ENCODE results near the gene NR2E1.

NR2E1 gene

DNA sequence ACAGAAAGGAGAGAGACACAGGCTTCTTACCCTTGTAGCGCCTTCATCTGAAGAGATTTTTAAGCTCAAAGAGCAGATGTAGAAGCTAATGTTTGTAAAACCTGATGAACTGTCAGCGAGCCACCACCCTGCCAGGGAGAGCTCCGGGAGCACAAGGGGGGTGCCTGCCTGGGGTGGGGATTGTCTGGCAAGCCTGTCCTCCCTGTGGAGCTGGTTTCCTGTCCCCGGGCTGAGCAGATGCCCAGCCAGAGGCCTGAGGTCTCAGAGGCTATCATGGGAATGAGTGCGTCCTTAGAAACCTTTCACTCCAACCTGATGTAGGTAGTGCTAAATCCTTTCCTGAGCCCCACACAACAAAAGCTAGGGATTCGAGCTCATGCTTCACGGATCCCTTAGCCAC, 41.9 kb upstream of the NR2E1 start:
- H3K36me3 ChIP-seq (ENCODE audit: insufficient read depth, low read length): no peaks in the 10 kb centered on the region
- H3K9me2 ChIP-seq (ENCODE audit: low read depth, low read length): no peaks in the 10 kb centered on the region
- H4K20me1 ChIP-seq (ENCODE audit: insufficient read depth, low read length): no peaks in the 10 kb centered on the region
- H3K4me2 ChIP-seq (ENCODE audit: low read length): no peak overlapping the region
- H2AFZ ChIP-seq (ENCODE audit: low read length): no peak overlapping the region
- H3K9ac ChIP-seq (ENCODE audit: low read length): no peak overlapping the region
- TF ChIP-seq, protein P1, sequence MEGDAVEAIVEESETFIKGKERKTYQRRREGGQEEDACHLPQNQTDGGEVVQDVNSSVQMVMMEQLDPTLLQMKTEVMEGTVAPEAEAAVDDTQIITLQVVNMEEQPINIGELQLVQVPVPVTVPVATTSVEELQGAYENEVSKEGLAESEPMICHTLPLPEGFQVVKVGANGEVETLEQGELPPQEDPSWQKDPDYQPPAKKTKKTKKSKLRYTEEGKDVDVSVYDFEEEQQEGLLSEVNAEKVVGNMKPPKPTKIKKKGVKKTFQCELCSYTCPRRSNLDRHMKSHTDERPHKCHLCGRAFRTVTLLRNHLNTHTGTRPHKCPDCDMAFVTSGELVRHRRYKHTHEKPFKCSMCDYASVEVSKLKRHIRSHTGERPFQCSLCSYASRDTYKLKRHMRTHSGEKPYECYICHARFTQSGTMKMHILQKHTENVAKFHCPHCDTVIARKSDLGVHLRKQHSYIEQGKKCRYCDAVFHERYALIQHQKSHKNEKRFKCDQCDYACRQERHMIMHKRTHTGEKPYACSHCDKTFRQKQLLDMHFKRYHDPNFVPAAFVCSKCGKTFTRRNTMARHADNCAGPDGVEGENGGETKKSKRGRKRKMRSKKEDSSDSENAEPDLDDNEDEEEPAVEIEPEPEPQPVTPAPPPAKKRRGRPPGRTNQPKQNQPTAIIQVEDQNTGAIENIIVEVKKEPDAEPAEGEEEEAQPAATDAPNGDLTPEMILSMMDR (IDR thresholded peaks at IDR 0.05; ENCODE audit: low read length): no peak
- no peak for TF ChIP-seq EZH2 (IDR thresholded peaks at IDR 0.05; ENCODE audit: borderline replicate concordance, low read length)
- H3K4me3 ChIP-seq (ENCODE audit: low read depth, low read length, poor library complexity, severe bottlenecking): no peak overlapping the region
- no peaks in the 10 kb centered on the region for H3K79me2 ChIP-seq (ENCODE audit: insufficient read depth, low read length)
- H3K9me3 ChIP-seq (ENCODE audit: low read length): no peaks in the 10 kb centered on the region
- peaks cover 2% of the 10 kb centered on the region for H3K4me1 ChIP-seq (ENCODE audit: insufficient read depth, low read length, severe bottlenecking)
- peaks cover 6% of the 10 kb centered on the region; the same call in 1 of the 2 replicates for H3K27me3 ChIP-seq (ENCODE audit: insufficient read depth, low read length)
- no peak overlapping the region for H3K27ac ChIP-seq (ENCODE audit: low read depth, low read length, poor library complexity, severe bottlenecking)
- H3F3A ChIP-seq (ENCODE audit: insufficient read depth, low read length): no peaks in the 10 kb centered on the region

DNA sequence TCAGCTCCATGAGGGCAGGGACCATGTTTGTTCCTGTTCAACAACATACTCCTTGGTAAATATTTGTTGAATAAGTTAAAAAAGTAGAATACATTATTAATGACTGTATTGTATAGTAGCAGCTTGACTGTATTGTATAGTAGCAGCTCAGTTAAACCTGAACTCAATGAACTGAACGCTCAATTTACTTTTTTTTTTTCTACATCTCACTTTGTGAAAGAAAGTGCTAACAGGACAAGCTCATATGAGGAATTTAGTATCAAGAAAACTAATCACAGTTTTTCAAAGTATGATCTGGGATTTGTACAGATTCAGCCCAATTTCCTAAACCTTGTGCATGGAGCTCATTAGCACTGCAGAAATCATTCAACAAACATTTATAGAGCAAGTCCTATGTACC, 38.8 kb upstream of the NR2E1 start:
- H3K4me2 ChIP-seq (ENCODE audit: low read length): no peak overlapping the region
- no peak overlapping the region for H3K9ac ChIP-seq (ENCODE audit: low read length)
- no peak overlapping the region for H3K4me3 ChIP-seq (ENCODE audit: low read depth, low read length, poor library complexity, severe bottlenecking)
- no peaks in the 10 kb centered on the region; the same call in 1 of the 2 replicates for H3K27me3 ChIP-seq (ENCODE audit: insufficient read depth, low read length)
- no peaks in the 10 kb centered on the region for H3K79me2 ChIP-seq (ENCODE audit: insufficient read depth, low read length)
- H3K4me1 ChIP-seq (ENCODE audit: insufficient read depth, low read length, severe bottlenecking): no peaks in the 10 kb centered on the region
- no peaks in the 10 kb centered on the region for H3F3A ChIP-seq (ENCODE audit: insufficient read depth, low read length)
- H2AFZ ChIP-seq (ENCODE audit: low read length): no peak overlapping the region
- no peaks in the 10 kb centered on the region for H3K36me3 ChIP-seq (ENCODE audit: insufficient read depth, low read length)
- no peaks in the 10 kb centered on the region for H3K9me3 ChIP-seq (ENCODE audit: low read length)
- no peaks in the 10 kb centered on the region for H3K9me2 ChIP-seq (ENCODE audit: low read depth, low read length)
- no peak overlapping the region for H3K27ac ChIP-seq (ENCODE audit: low read depth, low read length, poor library complexity, severe bottlenecking)
- TF ChIP-seq, protein P1 (IDR thresholded peaks at IDR 0.05; ENCODE audit: low read length): no peak
- no peak for TF ChIP-seq EZH2 (IDR thresholded peaks at IDR 0.05; ENCODE audit: borderline replicate concordance, low read length)
- H4K20me1 ChIP-seq (ENCODE audit: insufficient read depth, low read length): no peaks in the 10 kb centered on the region

DNA sequence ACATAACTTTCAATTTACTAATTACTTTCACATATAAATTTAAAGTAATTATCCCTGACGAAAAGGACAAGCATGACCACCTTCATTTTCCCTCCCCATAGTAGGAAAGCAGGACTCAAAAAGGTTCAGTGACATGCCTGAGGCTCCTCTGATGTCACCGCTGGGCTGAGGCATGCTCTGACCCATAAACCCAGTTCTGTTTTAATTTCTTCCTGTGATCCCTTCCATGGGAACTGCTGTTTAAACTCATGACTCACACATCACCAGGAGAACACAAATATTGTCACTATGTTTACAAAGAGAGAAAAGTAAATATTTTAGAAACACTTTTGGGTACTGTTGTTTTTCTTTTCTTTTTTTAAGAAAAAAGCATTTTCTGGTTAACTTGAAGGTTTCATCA, 38.0 kb upstream of the NR2E1 start:
- H3K79me2 ChIP-seq (ENCODE audit: insufficient read depth, low read length): no peaks in the 10 kb centered on the region
- TF ChIP-seq, protein P1 (IDR thresholded peaks at IDR 0.05; ENCODE audit: low read length): no peak
- TF ChIP-seq EZH2 (IDR thresholded peaks at IDR 0.05; ENCODE audit: borderline replicate concordance, low read length): no peak
- H3K36me3 ChIP-seq (ENCODE audit: insufficient read depth, low read length): no peaks in the 10 kb centered on the region
- H3K27me3 ChIP-seq (ENCODE audit: insufficient read depth, low read length): no peaks in the 10 kb centered on the region; the same call in 1 of the 2 replicates
- no peaks in the 10 kb centered on the region for H4K20me1 ChIP-seq (ENCODE audit: insufficient read depth, low read length)
- H2AFZ ChIP-seq (ENCODE audit: low read length): no peak overlapping the region
- H3K9me3 ChIP-seq (ENCODE audit: low read length): no peaks in the 10 kb centered on the region
- H3K4me2 ChIP-seq (ENCODE audit: low read length): no peak overlapping the region
- H3F3A ChIP-seq (ENCODE audit: insufficient read depth, low read length): no peaks in the 10 kb centered on the region
- H3K4me3 ChIP-seq (ENCODE audit: low read depth, low read length, poor library complexity, severe bottlenecking): no peak overlapping the region
- no peaks in the 10 kb centered on the region for H3K4me1 ChIP-seq (ENCODE audit: insufficient read depth, low read length, severe bottlenecking)
- H3K27ac ChIP-seq (ENCODE audit: low read depth, low read length, poor library complexity, severe bottlenecking): no peak overlapping the region
- no peak overlapping the region for H3K9ac ChIP-seq (ENCODE audit: low read length)
- no peaks in the 10 kb centered on the region for H3K9me2 ChIP-seq (ENCODE audit: low read depth, low read length)

All from OCI-LY1 (cell line).